Measurements from ENCODE around the gene PSMD2.

PSMD2 gene

DNA sequence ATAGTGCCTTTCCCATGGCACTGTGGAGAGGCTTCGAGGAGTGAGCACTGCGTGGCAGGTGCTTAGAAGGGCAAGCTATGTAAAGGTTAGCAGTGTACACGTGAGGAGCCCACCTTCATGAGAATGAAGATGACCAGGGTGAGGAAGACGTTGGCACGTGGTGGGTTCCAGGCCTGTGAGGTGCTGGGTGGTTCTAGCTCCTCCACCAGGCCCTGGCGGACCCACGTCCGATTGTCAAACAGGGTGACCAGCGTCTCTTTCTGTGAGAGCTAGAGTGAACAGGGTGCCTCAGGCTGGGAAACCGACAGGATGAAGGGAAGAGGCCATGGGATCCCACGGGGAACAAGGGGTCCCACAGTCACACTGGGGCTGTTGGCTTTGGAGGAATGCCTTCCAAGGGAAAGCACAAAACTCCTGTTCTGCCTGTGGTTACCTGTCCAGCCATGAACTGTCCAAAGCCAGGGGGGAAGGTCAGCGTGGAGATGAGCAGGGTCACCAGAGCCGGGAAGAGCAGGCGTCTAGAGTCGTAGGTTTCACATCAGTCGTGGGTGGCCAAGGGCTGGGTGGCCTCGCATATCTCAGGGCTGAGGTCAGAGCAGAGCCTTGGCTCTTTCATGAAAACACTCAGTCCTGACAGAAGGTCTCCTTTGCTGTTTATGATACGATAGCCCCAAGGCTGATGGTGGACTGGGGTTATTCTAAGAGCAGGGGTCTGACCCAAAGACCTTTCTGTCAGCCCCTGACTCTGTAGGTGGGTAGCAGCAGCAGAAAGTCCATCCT, 56.4 kb downstream of the PSMD2 start:
- no peak for DNase-seq (ENCODE audit: low read depth, low spot score)

DNA sequence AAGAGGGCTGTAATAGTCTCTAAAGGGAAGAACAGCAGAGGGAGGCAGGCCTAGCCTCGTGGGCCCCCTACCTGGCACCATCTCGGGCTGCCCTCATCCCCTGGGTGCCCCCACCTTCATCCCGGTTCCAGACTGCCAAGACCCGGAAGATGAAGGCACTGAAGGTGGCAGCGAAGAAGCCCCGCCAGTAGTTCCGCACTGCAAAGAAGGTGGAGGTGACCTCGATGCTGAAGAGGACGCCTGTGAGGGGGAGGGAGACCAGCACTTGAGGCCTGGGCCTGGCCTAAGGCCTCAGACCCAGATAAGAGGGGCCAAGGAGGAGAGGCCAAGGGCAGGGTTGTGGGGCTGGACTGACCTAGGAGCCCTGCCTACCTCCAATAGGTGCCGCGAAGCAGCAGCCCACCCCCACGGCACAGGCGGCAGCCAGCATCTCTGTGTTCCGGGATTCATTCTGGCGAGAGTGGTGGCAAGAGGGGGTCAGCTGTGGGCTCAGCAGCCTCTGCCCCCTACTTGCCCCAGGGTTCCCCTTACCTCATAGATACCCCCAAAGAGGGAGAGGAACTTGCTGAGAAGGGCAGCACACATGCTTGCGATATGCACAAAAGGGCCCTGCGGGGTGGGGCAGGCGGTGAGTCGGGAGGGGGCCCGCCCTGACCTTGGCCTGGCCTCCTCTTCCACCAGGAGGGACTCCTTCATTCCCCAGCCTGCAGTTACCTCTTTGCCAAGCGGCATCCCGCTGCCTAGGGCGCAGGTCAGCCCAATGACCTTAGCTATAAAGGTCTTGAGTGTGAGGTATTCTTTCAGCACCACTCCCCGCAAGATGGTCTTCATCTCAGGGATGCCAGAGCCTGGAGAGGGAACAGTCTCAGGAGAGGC, 58.4 kb downstream of the PSMD2 start:
- no peak for DNase-seq (ENCODE audit: low read depth, low spot score)

DNA sequence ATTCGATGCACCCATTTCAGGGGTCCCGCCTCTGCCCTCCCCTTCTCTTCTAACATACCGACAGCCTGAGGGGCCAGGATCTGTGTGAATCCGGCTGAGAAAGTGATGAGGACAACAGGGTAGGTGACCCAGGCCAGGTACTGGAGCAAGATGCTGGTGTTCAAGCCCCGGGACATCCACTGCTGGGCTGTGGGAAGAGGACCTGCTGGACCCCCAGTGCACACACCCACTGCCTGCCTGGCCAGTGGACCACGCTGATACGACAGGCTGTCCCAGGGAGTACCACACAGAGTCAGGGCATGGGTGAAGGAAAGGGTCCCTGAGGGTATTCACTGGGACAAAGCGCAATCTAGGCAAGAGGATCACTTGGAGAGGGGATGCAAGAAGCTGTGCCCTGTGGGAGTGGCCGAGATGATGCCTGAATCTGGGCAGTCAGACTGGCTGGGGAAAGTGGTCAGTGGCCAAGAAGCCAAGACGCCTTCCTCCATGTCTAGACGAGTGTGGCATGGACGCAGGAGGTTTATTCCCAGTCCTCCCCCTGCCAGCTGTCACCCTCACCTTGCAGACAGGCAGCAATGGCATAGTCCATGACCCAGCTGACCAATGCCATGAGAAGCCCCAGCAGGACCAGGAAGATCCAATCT, 59.2 kb downstream of the PSMD2 start:
- DNase-seq (ENCODE audit: low read depth, low spot score) = no peak
